ENCODE data around the gene PIGM. TPM values are rescaled to one million over a fixed set of nuclear protein-coding genes. Genes with fewer than 3 reads are reported as not detected.

The PIGM gene
- total and polyA plus RNA-seq, 9 donors = 2.7 to 7.4 (median 5.9) TPM

GRCh38 chr1:159979257-159979656 lies 52.5 kb downstream of the PIGM start:
- WGBS, 3 donors = 28 to 36% (median 31%) methylated on average over 3 of the region's 3 CpGs
- no peak overlapping the region for H3K27ac ChIP-seq
- no peak for DNase-seq
- no peaks in the 10 kb centered on the region for H3K4me1 ChIP-seq (ENCODE audit: insufficient read depth)
- TF ChIP-seq POLR2A (IDR thresholded peaks at IDR 0.05) = no peak
- TF ChIP-seq, protein P1, sequence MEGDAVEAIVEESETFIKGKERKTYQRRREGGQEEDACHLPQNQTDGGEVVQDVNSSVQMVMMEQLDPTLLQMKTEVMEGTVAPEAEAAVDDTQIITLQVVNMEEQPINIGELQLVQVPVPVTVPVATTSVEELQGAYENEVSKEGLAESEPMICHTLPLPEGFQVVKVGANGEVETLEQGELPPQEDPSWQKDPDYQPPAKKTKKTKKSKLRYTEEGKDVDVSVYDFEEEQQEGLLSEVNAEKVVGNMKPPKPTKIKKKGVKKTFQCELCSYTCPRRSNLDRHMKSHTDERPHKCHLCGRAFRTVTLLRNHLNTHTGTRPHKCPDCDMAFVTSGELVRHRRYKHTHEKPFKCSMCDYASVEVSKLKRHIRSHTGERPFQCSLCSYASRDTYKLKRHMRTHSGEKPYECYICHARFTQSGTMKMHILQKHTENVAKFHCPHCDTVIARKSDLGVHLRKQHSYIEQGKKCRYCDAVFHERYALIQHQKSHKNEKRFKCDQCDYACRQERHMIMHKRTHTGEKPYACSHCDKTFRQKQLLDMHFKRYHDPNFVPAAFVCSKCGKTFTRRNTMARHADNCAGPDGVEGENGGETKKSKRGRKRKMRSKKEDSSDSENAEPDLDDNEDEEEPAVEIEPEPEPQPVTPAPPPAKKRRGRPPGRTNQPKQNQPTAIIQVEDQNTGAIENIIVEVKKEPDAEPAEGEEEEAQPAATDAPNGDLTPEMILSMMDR (IDR thresholded peaks at IDR 0.05) = no peak
- TF ChIP-seq EP300 (IDR thresholded peaks at IDR 0.05) = no peak
- H3K4me3 ChIP-seq = no peak overlapping the region
- no peaks in the 10 kb centered on the region for H3K36me3 ChIP-seq
- no peaks in the 10 kb centered on the region for H3K27me3 ChIP-seq
- intact Hi-C loops (cut with DNase I) = no loop called here
- no peaks in the 10 kb centered on the region for H3K9me3 ChIP-seq

DNA sequence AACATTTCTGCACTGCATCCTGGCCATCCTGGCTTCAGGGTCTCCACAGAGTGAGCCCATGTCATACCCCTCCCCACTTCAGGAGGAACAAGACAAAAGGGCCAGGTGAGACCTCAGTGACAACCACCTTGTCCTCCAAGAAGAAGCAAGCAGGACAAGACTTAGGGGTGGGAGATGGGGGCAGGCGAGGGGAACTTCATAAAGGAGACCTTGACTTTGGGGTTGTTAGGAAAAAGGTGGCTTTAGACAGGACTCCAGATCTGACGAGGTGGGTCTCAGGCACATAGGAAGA lies 53.7 kb downstream of the PIGM start:
- no peak for TF ChIP-seq POLR2A (IDR thresholded peaks at IDR 0.05)
- TF ChIP-seq, protein P1 (IDR thresholded peaks at IDR 0.05) = no peak
- TF ChIP-seq EP300 (IDR thresholded peaks at IDR 0.05) = no peak
- no peak for DNase-seq
- Histone ChIP-seq H3K36me3 (no peaks in the 10 kb centered on the region), H3K27me3 (no peaks in the 10 kb centered on the region), H3K4me1 (ENCODE audit: insufficient read depth) (no peaks in the 10 kb centered on the region), H3K27ac (no peak overlapping the region), H3K9me3 (no peaks in the 10 kb centered on the region), H3K4me3 (no peak overlapping the region)
- intact Hi-C loops (cut with DNase I) = no loop called here
- 76 to 91% (median 85%) methylated on average over 2 of the region's 2 CpGs for WGBS, 3 donors

GRCh38 chr1:159977364-159978106 lies 54.3 kb downstream of the PIGM start:
- Histone ChIP-seq H3K36me3 (no peaks in the 10 kb centered on the region), H3K27me3 (no peaks in the 10 kb centered on the region), H3K4me3 (no peak overlapping the region), H3K9me3 (no peaks in the 10 kb centered on the region), H3K27ac (no peak overlapping the region), H3K4me1 (ENCODE audit: insufficient read depth) (no peaks in the 10 kb centered on the region)
- WGBS, 3 donors = 82 to 91% (median 84%) methylated on average over 6 of the region's 6 CpGs
- DNase-seq = no peak
- no peak for TF ChIP-seq EP300 (IDR thresholded peaks at IDR 0.05)
- TF ChIP-seq POLR2A (IDR thresholded peaks at IDR 0.05) = no peak
- TF ChIP-seq, protein P1 (IDR thresholded peaks at IDR 0.05) = no peak
- intact Hi-C loops (cut with DNase I) = no loop called here

Other genes starting within 250 kb of the PIGM start
- under 1 TPM in 5 of 7 donors, not detected in 2; 0.17 to 0.48 (median 0.20) TPM for gene FCRL6, start 229.6 kb downstream of the PIGM start, total RNA-seq
- 1 to 10 TPM in 1 of 2 donors, under 1 TPM in 1; 0.08 to 2.3 TPM for gene FCRL6, start 229.6 kb downstream of the PIGM start, polyA plus RNA-seq
- gene SLAMF8, start 205.1 kb downstream of the PIGM start, total RNA-seq = 1 to 10 TPM in 3 of 7 donors, under 1 TPM in 4; 0.43 to 6.2 (median 0.72) TPM
- gene SLAMF8, start 205.1 kb downstream of the PIGM start, polyA plus RNA-seq = 1 to 10 TPM in 1 of 2 donors, under 1 TPM in 1; 0.73 to 8.4 TPM
- gene VSIG8, start 169.3 kb downstream of the PIGM start, total RNA-seq = under 1 TPM in 5 of 7 donors, not detected in 2; 0.18 to 0.48 (median 0.23) TPM
- gene VSIG8, start 169.3 kb downstream of the PIGM start, polyA plus RNA-seq = under 1 TPM in 1 of 2 donors, not detected in 1; 0.06 TPM
- gene CFAP45, start 131.8 kb downstream of the PIGM start, total RNA-seq = 10 to 100 TPM in 1 of 7 donors, 1 to 10 TPM in 6; 1.1 to 16.7 (median 1.5) TPM
- under 1 TPM; 0.30 to 0.50 TPM for gene CFAP45, start 131.8 kb downstream of the PIGM start, polyA plus RNA-seq
- 100 to 1,000 TPM in 6 of 7 donors, 10 to 100 TPM in 1; 81.8 to 202 (median 149) TPM for gene TAGLN2, start 106.5 kb downstream of the PIGM start, total RNA-seq
- 100 to 1,000 TPM; 174 to 266 TPM for gene TAGLN2, start 106.5 kb downstream of the PIGM start, polyA plus RNA-seq
- 10 to 100 TPM in 1 of 7 donors, 1 to 10 TPM in 5, under 1 TPM in 1; 0.83 to 14.0 (median 2.0) TPM for gene IGSF9, start 86.4 kb downstream of the PIGM start, total RNA-seq
- under 1 TPM; 0.10 to 0.87 TPM for gene IGSF9, start 86.4 kb downstream of the PIGM start, polyA plus RNA-seq
- not detected for gene SLAMF9, start 77.8 kb downstream of the PIGM start, total RNA-seq
- not detected for gene SLAMF9, start 77.8 kb downstream of the PIGM start, polyA plus RNA-seq
- gene KCNJ10, start 38.2 kb upstream of the PIGM start, total RNA-seq = under 1 TPM in 2 of 7 donors, not detected in 5; 0.15 to 0.18 TPM
- gene KCNJ10, start 38.2 kb upstream of the PIGM start, polyA plus RNA-seq = under 1 TPM; 0.02 to 0.28 TPM
- gene KCNJ9, start 49.5 kb upstream of the PIGM start, total RNA-seq = not detected
- gene KCNJ9, start 49.5 kb upstream of the PIGM start, polyA plus RNA-seq = under 1 TPM in 1 of 2 donors, not detected in 1; 0.01 TPM
- 10 to 100 TPM; 24.2 to 45.6 (median 34.2) TPM for gene IGSF8, start 66.6 kb upstream of the PIGM start, total RNA-seq
- gene IGSF8, start 66.6 kb upstream of the PIGM start, polyA plus RNA-seq = 10 to 100 TPM in 1 of 2 donors, 1 to 10 TPM in 1; 7.3 to 36.7 TPM
- 10 to 100 TPM in 4 of 7 donors, 1 to 10 TPM in 3; 3.0 to 34.0 (median 15.0) TPM for gene ATP1A2, start 83.8 kb upstream of the PIGM start, total RNA-seq
- 10 to 100 TPM; 10.4 to 38.6 TPM for gene ATP1A2, start 83.8 kb upstream of the PIGM start, polyA plus RNA-seq
- under 1 TPM in 1 of 7 donors, not detected in 6; 0.22 TPM for gene ATP1A4, start 119.6 kb upstream of the PIGM start, total RNA-seq
- under 1 TPM in 1 of 2 donors, not detected in 1; 0.37 TPM for gene ATP1A4, start 119.6 kb upstream of the PIGM start, polyA plus RNA-seq
- under 1 TPM in 4 of 7 donors, not detected in 3; 0.15 to 0.61 (median 0.43) TPM for gene CASQ1, start 158.6 kb upstream of the PIGM start, total RNA-seq
- under 1 TPM; 0.06 to 0.92 TPM for gene CASQ1, start 158.6 kb upstream of the PIGM start, polyA plus RNA-seq
- 100 to 1,000 TPM in 5 of 7 donors, 10 to 100 TPM in 2; 38.4 to 137 (median 135) TPM for gene PEA15, start 173.4 kb upstream of the PIGM start, total RNA-seq
- gene PEA15, start 173.4 kb upstream of the PIGM start, polyA plus RNA-seq = 100 to 1,000 TPM; 137 to 530 TPM
- 100 to 1,000 TPM in 5 of 7 donors, 10 to 100 TPM in 2; 85.2 to 133 (median 104) TPM for gene DCAF8, start 230.6 kb upstream of the PIGM start, total RNA-seq
- gene DCAF8, start 230.6 kb upstream of the PIGM start, polyA plus RNA-seq = 100 to 1,000 TPM in 1 of 2 donors, 10 to 100 TPM in 1; 99.0 to 147 TPM